ENCODE results near the gene MCM3.

The MCM3 gene

GRCh38 chr6:52288841-52289240 is 4.3 kb upstream of the MCM3 start:
- TF ChIP-seq CTCF (IDR thresholded peaks at IDR 0.05; ENCODE audit: low read depth, low read length, missing control alignments): no peak
- no peak for DNase-seq (ENCODE audit: low read depth)
- H3K4me3 ChIP-seq (ENCODE audit: low read depth, low read length): no peak overlapping the region

GRCh38 chr6:52288216-52288615 is 3.7 kb upstream of the MCM3 start:
- no peak for DNase-seq (ENCODE audit: low read depth)
- no peak overlapping the region for H3K4me3 ChIP-seq (ENCODE audit: low read depth, low read length)
- no peak for TF ChIP-seq CTCF (IDR thresholded peaks at IDR 0.05; ENCODE audit: low read depth, low read length, missing control alignments)

GRCh38 chr6:52286798-52287432 is 2.4 kb upstream of the MCM3 start:
- TF ChIP-seq CTCF (IDR thresholded peaks at IDR 0.05; ENCODE audit: low read depth, low read length, missing control alignments): peak; percentile 66
- DNase-seq (ENCODE audit: low read depth): no peak
- no peak overlapping the region for H3K4me3 ChIP-seq (ENCODE audit: low read depth, low read length)

- DNase-seq (ENCODE audit: low read depth): no peak
Observed at GRCh38 chr6:52285177-52286068, 881 bp upstream of the MCM3 start.

GRCh38 chr6:52284131-52284459 is 447 bp downstream of the MCM3 start:
- no peak for DNase-seq (ENCODE audit: low read depth)

More at GRCh38 chr6:52285177-52286068, 881 bp upstream of the MCM3 start:
- TF ChIP-seq CTCF (IDR thresholded peaks at IDR 0.05; ENCODE audit: low read depth, low read length, missing control alignments): peak; percentile 13
- H3K4me3 ChIP-seq (ENCODE audit: low read depth, low read length): peak overlapping the region; percentile 65

GRCh38 chr6:52283111-52283510 is 1.4 kb downstream of the MCM3 start:
- TF ChIP-seq CTCF (IDR thresholded peaks at IDR 0.05; ENCODE audit: low read depth, low read length, missing control alignments): no peak
- peak overlapping the region; percentile 96 for H3K4me3 ChIP-seq (ENCODE audit: low read depth, low read length)
- DNase-seq (ENCODE audit: low read depth): no peak

More at GRCh38 chr6:52284131-52284459, 447 bp downstream of the MCM3 start:
- H3K4me3 ChIP-seq (ENCODE audit: low read depth, low read length): peak overlapping the region; percentile 96
- no peak for TF ChIP-seq CTCF (IDR thresholded peaks at IDR 0.05; ENCODE audit: low read depth, low read length, missing control alignments)

Data from GM12864 (cell line).